Sigmoid colon (tissue), 7 donors: ENCODE results near the gene NTNG1. TPM values are rescaled to one million over a fixed set of nuclear protein-coding genes. Genes with fewer than 3 reads are reported as not detected.

Source experiments
- DNase-seq: peaks from one replicate; pipeline ENCODE4 v3.0.0-alpha.2; 2019
- H3K27ac ChIP-seq, 4 donors: fragments of 200-600 bp; sonication (generic); one replicate each; pipeline ENCODE4 v1.5.1; 2016 to 2019; ENCODE audit warnings: mild to moderate bottlenecking in 1 of 4
- H3K27me3 ChIP-seq, 3 donors: fragments of 200-600 bp; sonication (generic); one replicate each; pipeline ENCODE4 v1.5.1; 2019; ENCODE audit warnings: mild to moderate bottlenecking in 1 of 3
- H3K36me3 ChIP-seq, 4 donors: fragments of 200-600 bp; sonication (generic); one replicate each; pipeline ENCODE4 v1.5.1; 2016 to 2019
- H3K4me1 ChIP-seq, 4 donors: fragments of 200-600 bp; sonication (generic); one replicate each; pipeline ENCODE4 v1.5.1; 2017 to 2019
- H3K4me3 ChIP-seq, 4 donors: fragments of 200-600 bp; sonication (generic); one replicate each; pipeline ENCODE4 v1.5.1; 2017 to 2019; ENCODE audit warnings: mild to moderate bottlenecking in 2 of 4, moderate library complexity in 1 of 4
- H3K9me3 ChIP-seq, 4 donors: fragments of 200-600 bp in 3 of 4; sonication (generic) in 3 of 4; one replicate each; pipeline versions ENCODE4 v1.5.1 to v1.6.1; 2013 to 2019
- CTCF ChIP-seq, 4 experiments: fragments of 450-650 bp in 3 of 4; fragments of 200-600 bp in 1 of 4; IDR thresholded peaks; one replicate each; pipeline ENCODE4 v1.5.1; 2016 to 2019; ENCODE audit warnings: antibody characterized with exemption in 4 of 4, mild to moderate bottlenecking in 3 of 4, moderate library complexity in 2 of 4
- EP300 ChIP-seq, 4 donors: sonication (generic); formaldehyde crosslinking; IDR thresholded peaks; one replicate each; pipeline ENCODE4 v1.6.1; 2017; ENCODE audit warnings: antibody characterized with exemption in 4 of 4
- POLR2A ChIP-seq, 2 donors: fragments of 450-650 bp; IDR thresholded peaks; one replicate each; pipeline ENCODE4 v1.6.1; 2016; ENCODE audit warnings: antibody characterized with exemption in 2 of 2, mild to moderate bottlenecking in 2 of 2, moderate library complexity in 2 of 2
- POLR2AphosphoS5 ChIP-seq, 4 donors: sonication (generic); formaldehyde crosslinking; IDR thresholded peaks; one replicate each; pipeline ENCODE4 v1.6.1; 2017; ENCODE audit warnings: antibody characterized with exemption in 4 of 4
- WGBS, 2 donors: extraction: QIAGEN DNeasy Blood & Tissue Kit; methylation state at CpG; one replicate each; pipeline ENCODE4 v1.1.7; 2013; 5-methylcytosine and 5-hydroxymethylcytosine counted together
- intact Hi-C: fragments of 100-400 bp; cut with DNase I; formaldehyde crosslinking; loops from one replicate; pipeline ENCODE4 v1.15.1; 2023
- polyA plus RNA-seq, 3 donors: library from polyadenylated mRNA; stranded (reverse); fragments of 200-250 nt; gene quantifications; one replicate each; pipeline ENCODE4 v1.2.3, GENCODE V29; 2013
- total RNA-seq, 4 donors: library from RNA; depleted of rRNA; stranded (reverse); fragments of >200 nt; gene quantifications; one replicate each; pipeline ENCODE4 v1.1.0, GENCODE V29; 2016
- donor health status: healthy with polysubstance abuse.
- donor health status: Bipolar disorder and iron deficiency.
- donor health status: healthy.

NTNG1 gene
- total and polyA plus RNA-seq, 7 donors = under 0.01 to 32.5 (median 9.5) TPM; not detected in 1

- no peak for DNase-seq
- no peaks in the 10 kb centered on the region for H3K9me3 ChIP-seq
- no peaks in the 10 kb centered on the region for H3K36me3 ChIP-seq
- H3K4me1 ChIP-seq = no peaks in the 10 kb centered on the region
- 93 to 96% methylated on average over 3 of the region's 3 CpGs for WGBS, 2 donors
- no peak overlapping the region for H3K4me3 ChIP-seq
- no peaks in the 10 kb centered on the region for H3K27me3 ChIP-seq
- H3K27ac ChIP-seq = no peak overlapping the region
- TF ChIP-seq EP300 (IDR thresholded peaks at IDR 0.05) = no peak
- TF ChIP-seq POLR2AphosphoS5 (IDR thresholded peaks at IDR 0.05) = no peak
- TF ChIP-seq POLR2A (IDR thresholded peaks at IDR 0.05) = no peak
- TF ChIP-seq CTCF (IDR thresholded peaks at IDR 0.05) = no peak
- intact Hi-C loops = no loop called here
These were observed 298.7 kb downstream of the NTNG1 start for GRCh38 chr1:107439567-107439966.

GRCh38 chr1:107442551-107442950, 301.7 kb downstream of the NTNG1 start:
- H3K27me3 ChIP-seq = no peaks in the 10 kb centered on the region
- WGBS, 2 donors = 95% methylated on average over 1 of the region's 1 CpG
- no peaks in the 10 kb centered on the region for H3K36me3 ChIP-seq
- TF ChIP-seq CTCF (IDR thresholded peaks at IDR 0.05) = no peak
- no peak for TF ChIP-seq EP300 (IDR thresholded peaks at IDR 0.05)
- no peak for TF ChIP-seq POLR2A (IDR thresholded peaks at IDR 0.05)
- no peak for TF ChIP-seq POLR2AphosphoS5 (IDR thresholded peaks at IDR 0.05)
- intact Hi-C loops = no loop called here
- DNase-seq = no peak
- H3K4me1 ChIP-seq = no peaks in the 10 kb centered on the region
- no peaks in the 10 kb centered on the region for H3K9me3 ChIP-seq
- H3K27ac ChIP-seq = no peak overlapping the region
- H3K4me3 ChIP-seq = no peak overlapping the region

- intact Hi-C loops = no loop called here
- no peaks in the 10 kb centered on the region for H3K36me3 ChIP-seq
- no peak for DNase-seq
- no peak overlapping the region for H3K27ac ChIP-seq
- no peaks in the 10 kb centered on the region for H3K27me3 ChIP-seq
- TF ChIP-seq EP300 (IDR thresholded peaks at IDR 0.05) (no peak), CTCF (IDR thresholded peaks at IDR 0.05) (no peak), POLR2AphosphoS5 (IDR thresholded peaks at IDR 0.05) (no peak)
- 67 to 78% methylated on average over 5 of the region's 5 CpGs for WGBS, 2 donors
- H3K4me1 ChIP-seq = no peaks in the 10 kb centered on the region
- no peak overlapping the region for H3K4me3 ChIP-seq
- H3K9me3 ChIP-seq = no peaks in the 10 kb centered on the region
These were observed 302.2 kb downstream of the NTNG1 start for GRCh38 chr1:107443027-107443426.

GRCh38 chr1:107443860-107444259, 303.0 kb downstream of the NTNG1 start:
- no peak overlapping the region for H3K4me3 ChIP-seq
- H3K4me1 ChIP-seq = no peaks in the 10 kb centered on the region
- H3K27ac ChIP-seq = no peak overlapping the region
- TF ChIP-seq CTCF (IDR thresholded peaks at IDR 0.05) (no peak), EP300 (IDR thresholded peaks at IDR 0.05) (no peak), POLR2AphosphoS5 (IDR thresholded peaks at IDR 0.05) (no peak), POLR2A (IDR thresholded peaks at IDR 0.05) (no peak)
- H3K36me3 ChIP-seq = no peaks in the 10 kb centered on the region
- H3K27me3 ChIP-seq = no peaks in the 10 kb centered on the region
- H3K9me3 ChIP-seq = no peaks in the 10 kb centered on the region
- intact Hi-C loops = no loop called here
- DNase-seq = no peak
- WGBS, 2 donors = 64 to 66% methylated on average over 2 of the region's 2 CpGs

- Histone ChIP-seq H3K9me3 (no peaks in the 10 kb centered on the region), H3K27ac (no peak overlapping the region), H3K4me3 (no peak overlapping the region), H3K27me3 (no peaks in the 10 kb centered on the region), H3K36me3 (no peaks in the 10 kb centered on the region), H3K4me1 (no peaks in the 10 kb centered on the region)
- no peak for TF ChIP-seq CTCF (IDR thresholded peaks at IDR 0.05)
- TF ChIP-seq POLR2AphosphoS5 (IDR thresholded peaks at IDR 0.05) = no peak
- TF ChIP-seq EP300 (IDR thresholded peaks at IDR 0.05) = no peak
- TF ChIP-seq POLR2A (IDR thresholded peaks at IDR 0.05) = no peak
- intact Hi-C loops = no loop called here
- no peak for DNase-seq
- WGBS, 2 donors = 84 to 95% methylated on average over 1 of the region's 1 CpG
These were observed 303.5 kb downstream of the NTNG1 start for GRCh38 chr1:107444302-107444701.
